Thyroid gland (tissue), 4 donors: Measurements from ENCODE around the gene B4GALT5. TPM values are rescaled to one million over a fixed set of nuclear protein-coding genes. Genes with fewer than 3 reads are reported as not detected.
"Not testable (repeated sequence)": the region's sequence is repeated elsewhere in the genome, so short reads cannot be mapped to it uniquely, and the experiment has no call there.

ENCODE experiments used
- DNase-seq, 2 donors: peaks; one replicate each; pipeline ENCODE4 v3.0.0-alpha.2; 2019
- H3K27ac ChIP-seq, 3 donors: fragments of 200-600 bp; sonication (generic); 1 replicate in 2 of 3; 2 replicates in 1 of 3; pipeline ENCODE4 v1.5.1; 2016 to 2019; ENCODE audit warnings: mild to moderate bottlenecking in 1 of 3, moderate library complexity in 1 of 3
- H3K27me3 ChIP-seq: fragments of 200-600 bp; sonication (generic); one replicate; pipeline ENCODE4 v1.5.1; 2019
- H3K36me3 ChIP-seq, 2 donors: fragments of 200-600 bp; sonication (generic); one replicate each; pipeline ENCODE4 v1.5.1; 2016 to 2019
- H3K4me1 ChIP-seq, 2 donors: fragments of 200-600 bp; sonication (generic); one replicate each; pipeline ENCODE4 v1.5.1; 2017 to 2019
- H3K4me3 ChIP-seq, 3 donors: fragments of 200-600 bp; sonication (generic); replicated peaks in 1 of 3; 1 replicate in 2 of 3; 2 replicates in 1 of 3; pipeline ENCODE4 v1.5.1; 2016; ENCODE audit warnings: mild to moderate bottlenecking in 1 of 3
- H3K9me3 ChIP-seq: fragments of 200-600 bp; sonication (generic); one replicate; pipeline ENCODE4 v1.5.1; 2017
- CTCF ChIP-seq, 6 experiments: fragments of 200-600 bp in 3 of 6; fragments of 450-650 bp in 3 of 6; sonication (generic) in 3 of 6; IDR thresholded peaks; one replicate each; pipeline ENCODE4 v1.5.1; 2016 to 2019; ENCODE audit warnings: antibody characterized with exemption in 6 of 6, mild to moderate bottlenecking in 2 of 6, inconsistent platforms in 1 of 6, moderate library complexity in 1 of 6
- POLR2A ChIP-seq, 2 donors: fragments of 450-650 bp; IDR thresholded peaks; one replicate each; pipeline ENCODE4 v1.6.1; 2017; ENCODE audit warnings: antibody characterized with exemption in 2 of 2, mild to moderate bottlenecking in 2 of 2, moderate library complexity in 1 of 2
- WGBS, 2 donors: methylation state at CpG; one replicate each; pipeline ENCODE4 v1.1.5; 2017; 5-methylcytosine and 5-hydroxymethylcytosine counted together
- intact Hi-C: fragments of 100-400 bp; cut with DNase I; formaldehyde crosslinking; loops from one replicate; pipeline ENCODE4 v1.15.1; 2023
- total RNA-seq, 4 donors: library from RNA; depleted of rRNA; stranded (reverse); fragments of >200 nt; gene quantifications; one replicate each; pipeline ENCODE4 v1.2.3, GENCODE V29; 2016

Gene B4GALT5
- total RNA-seq, 4 donors from 2014 or later, result 11.5 to 22.2 (median 17.6) TPM

GRCh38 chr20:49615401-49616153 is 98.1 kb downstream of the B4GALT5 start:
- peaks cover 0 to 13% of the 10 kb centered on the region in 2 donors for H3K4me1 ChIP-seq
- TF ChIP-seq POLR2A (IDR thresholded peaks at IDR 0.05), result no peak
- TF ChIP-seq CTCF (IDR thresholded peaks at IDR 0.05), result no peak
- 79 to 92% methylated on average over 13 of the region's 15 CpGs for WGBS, 2 donors
- intact Hi-C loops, result no loop called here
- H3K36me3 ChIP-seq, result no peaks in the 10 kb centered on the region
- H3K27ac ChIP-seq, result no peak overlapping the region
- H3K4me3 ChIP-seq, result no peak overlapping the region
- no peaks in the 10 kb centered on the region for H3K27me3 ChIP-seq
- DNase-seq, result no peak
- no peaks in the 10 kb centered on the region for H3K9me3 ChIP-seq

- H3K4me3 ChIP-seq, DNase-seq, H3K36me3 ChIP-seq, intact Hi-C loops, H3K27me3 ChIP-seq, H3K9me3 ChIP-seq, H3K27ac ChIP-seq: not testable (repeated sequence)
- WGBS, 2 donors, result 94 to 97% methylated on average over 8 of the region's 8 CpGs
- H3K4me1 ChIP-seq, result peaks cover 0 to 10% of the 10 kb centered on the region in 2 donors
Measured at GRCh38 chr20:49615051-49615400, 98.7 kb downstream of the B4GALT5 start.

- DNase-seq, result no peak
- Histone ChIP-seq H3K4me3 (no peak overlapping the region), H3K9me3 (no peaks in the 10 kb centered on the region), H3K27ac (no peak overlapping the region), H3K4me1 (peaks cover 0 to 9% of the 10 kb centered on the region in 2 donors), H3K27me3 (no peaks in the 10 kb centered on the region), H3K36me3 (no peaks in the 10 kb centered on the region)
- intact Hi-C loops, result loop anchor here (5.0 kb wide), 1 partner anchor 313 kb away; no protein-coding TSS in a partner anchor
- 76 to 79% methylated on average over 13 of the region's 13 CpGs for WGBS, 2 donors
- no peak for TF ChIP-seq POLR2A (IDR thresholded peaks at IDR 0.05)
- no peak for TF ChIP-seq CTCF (IDR thresholded peaks at IDR 0.05)
Measured at GRCh38 chr20:49614338-49615050, 99.2 kb downstream of the B4GALT5 start.

GRCh38 chr20:49612127-49612738 is 101.4 kb downstream of the B4GALT5 start:
- Histone ChIP-seq H3K27me3 (no peaks in the 10 kb centered on the region), H3K9me3 (no peaks in the 10 kb centered on the region), H3K36me3 (no peaks in the 10 kb centered on the region), H3K4me3 (no peak overlapping the region), H3K4me1 (peaks cover 0 to 13% of the 10 kb centered on the region in 2 donors), H3K27ac (no peak overlapping the region)
- DNase-seq, result no peak
- intact Hi-C loops, result loop anchor here (5.0 kb wide), 1 partner anchor 315 kb away; no protein-coding TSS in a partner anchor
- TF ChIP-seq CTCF (IDR thresholded peaks at IDR 0.05) (no peak), POLR2A (IDR thresholded peaks at IDR 0.05) (no peak)
- 75 to 77% methylated on average over 2 to 5 of the region's 6 CpGs for WGBS, 2 donors

- 70 to 76% methylated on average over 6 of the region's 6 CpGs for WGBS, 2 donors
- not testable (repeated sequence) for H3K27ac ChIP-seq, H3K4me3 ChIP-seq, H3K27me3 ChIP-seq, DNase-seq, H3K36me3 ChIP-seq, H3K9me3 ChIP-seq
- intact Hi-C loops, result loop anchor here (2.0 to 5.0 kb wide), 3 partner anchors 69 to 316 kb away; no protein-coding TSS in a partner anchor
- peaks cover 0 to 13% of the 10 kb centered on the region in 2 donors for H3K4me1 ChIP-seq
Measured at GRCh38 chr20:49611539-49612126, 102.0 kb downstream of the B4GALT5 start.
